ENCODE results near the gene BBLN. TPM values are rescaled to one million over a fixed set of nuclear protein-coding genes. Genes with fewer than 3 reads are reported as not detected.

The BBLN gene
- total RNA-seq, 1 donor from 2014 or later, result 93.9 TPM

- TF ChIP-seq, protein P1, sequence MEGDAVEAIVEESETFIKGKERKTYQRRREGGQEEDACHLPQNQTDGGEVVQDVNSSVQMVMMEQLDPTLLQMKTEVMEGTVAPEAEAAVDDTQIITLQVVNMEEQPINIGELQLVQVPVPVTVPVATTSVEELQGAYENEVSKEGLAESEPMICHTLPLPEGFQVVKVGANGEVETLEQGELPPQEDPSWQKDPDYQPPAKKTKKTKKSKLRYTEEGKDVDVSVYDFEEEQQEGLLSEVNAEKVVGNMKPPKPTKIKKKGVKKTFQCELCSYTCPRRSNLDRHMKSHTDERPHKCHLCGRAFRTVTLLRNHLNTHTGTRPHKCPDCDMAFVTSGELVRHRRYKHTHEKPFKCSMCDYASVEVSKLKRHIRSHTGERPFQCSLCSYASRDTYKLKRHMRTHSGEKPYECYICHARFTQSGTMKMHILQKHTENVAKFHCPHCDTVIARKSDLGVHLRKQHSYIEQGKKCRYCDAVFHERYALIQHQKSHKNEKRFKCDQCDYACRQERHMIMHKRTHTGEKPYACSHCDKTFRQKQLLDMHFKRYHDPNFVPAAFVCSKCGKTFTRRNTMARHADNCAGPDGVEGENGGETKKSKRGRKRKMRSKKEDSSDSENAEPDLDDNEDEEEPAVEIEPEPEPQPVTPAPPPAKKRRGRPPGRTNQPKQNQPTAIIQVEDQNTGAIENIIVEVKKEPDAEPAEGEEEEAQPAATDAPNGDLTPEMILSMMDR (IDR thresholded peaks at IDR 0.05), result no peak
- Mint-ChIP-seq H3K4me3 (ENCODE audit: unreplicated experiment) (no peak overlapping the region), H3K27ac (ENCODE audit: unreplicated experiment) (no peak overlapping the region), H3K27me3 (ENCODE audit: unreplicated experiment) (no peaks in the 10 kb centered on the region), H3K36me3 (ENCODE audit: unreplicated experiment) (no peaks in the 10 kb centered on the region), H3K9me3 (ENCODE audit: unreplicated experiment) (no peaks in the 10 kb centered on the region), H3K4me1 (ENCODE audit: unreplicated experiment) (peaks cover 43% of the 10 kb centered on the region)
- DNase-seq (ENCODE audit: extremely low spot score, unreplicated experiment), result no peak
Measured at GRCh38 chr9:128208946-128209669, 49.0 kb downstream of the BBLN start.

DNA sequence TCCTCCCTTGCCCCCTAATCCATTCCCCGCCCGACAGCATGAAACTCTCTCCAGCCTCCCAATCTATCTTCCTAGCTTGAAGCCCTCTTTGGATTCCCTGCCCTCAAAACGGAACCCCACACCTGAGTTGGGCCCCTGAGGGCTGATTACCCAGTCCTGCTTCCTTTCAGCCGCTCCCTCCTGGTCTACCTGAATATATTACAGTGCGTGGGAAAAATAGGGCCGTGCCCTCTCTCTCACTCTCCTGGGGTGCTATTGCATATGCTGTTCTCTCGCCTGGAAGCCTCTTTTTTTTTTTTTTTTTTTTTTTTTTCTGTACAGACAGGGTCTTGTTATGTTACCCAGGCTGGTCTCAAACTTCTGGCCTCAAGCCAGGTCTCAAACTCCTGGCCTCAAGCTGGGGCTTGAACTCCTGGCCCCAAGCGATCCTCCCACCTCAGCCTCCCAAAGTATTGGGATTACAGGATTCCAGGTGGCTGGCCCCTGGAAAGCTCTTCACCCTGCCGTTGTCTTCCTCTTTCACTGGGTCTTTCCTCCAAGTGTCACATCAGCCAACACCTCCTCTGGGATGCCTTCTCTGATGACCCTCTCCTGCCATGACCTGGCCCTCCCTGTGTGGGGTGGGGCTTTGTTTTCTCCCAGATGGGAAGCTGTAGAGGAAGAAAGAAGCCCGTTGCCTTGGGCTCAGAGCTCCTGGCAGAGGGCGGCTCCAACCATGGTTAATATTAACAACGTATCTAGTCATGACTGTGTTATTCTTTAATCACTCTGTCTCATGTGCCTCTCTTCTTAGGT is 51.3 kb downstream of the BBLN start:
- TF ChIP-seq, protein P1 (IDR thresholded peaks at IDR 0.05), result no peak
- Mint-ChIP-seq H3K27ac (ENCODE audit: unreplicated experiment) (peak overlapping the region; percentile 65), H3K4me1 (ENCODE audit: unreplicated experiment) (peaks cover 51% of the 10 kb centered on the region), H3K4me3 (ENCODE audit: unreplicated experiment) (no peak overlapping the region), H3K9me3 (ENCODE audit: unreplicated experiment) (no peaks in the 10 kb centered on the region), H3K36me3 (ENCODE audit: unreplicated experiment) (no peaks in the 10 kb centered on the region), H3K27me3 (ENCODE audit: unreplicated experiment) (no peaks in the 10 kb centered on the region)
- DNase-seq (ENCODE audit: extremely low spot score, unreplicated experiment), result no peak

GRCh38 chr9:128211981-128212281 is 51.9 kb downstream of the BBLN start:
- DNase-seq (ENCODE audit: extremely low spot score, unreplicated experiment), result no peak
- Mint-ChIP-seq H3K36me3 (ENCODE audit: unreplicated experiment) (peaks cover 2% of the 10 kb centered on the region), H3K4me3 (ENCODE audit: unreplicated experiment) (no peak overlapping the region), H3K9me3 (ENCODE audit: unreplicated experiment) (no peaks in the 10 kb centered on the region), H3K27ac (ENCODE audit: unreplicated experiment) (peak overlapping the region; percentile 65), H3K27me3 (ENCODE audit: unreplicated experiment) (no peaks in the 10 kb centered on the region), H3K4me1 (ENCODE audit: unreplicated experiment) (peaks cover 51% of the 10 kb centered on the region)
- TF ChIP-seq, protein P1 (IDR thresholded peaks at IDR 0.05), result no peak

Other genes starting within 250 kb of the BBLN start
- gene ST6GALNAC4, start 243.2 kb upstream of the BBLN start, total RNA-seq, result 21.4 and 25.1 TPM in 2 replicates
- 2.6 and 2.9 TPM in 2 replicates for gene PIP5KL1, start 229.5 kb upstream of the BBLN start, total RNA-seq
- gene DPM2, start 222.4 kb upstream of the BBLN start, total RNA-seq, result 29.2 and 31.6 TPM in 2 replicates
- 39.4 and 41.4 TPM in 2 replicates for gene EEIG1, start 179.3 kb upstream of the BBLN start, total RNA-seq
- 8.4 and 8.8 TPM in 2 replicates for gene NAIF1, start 92.9 kb upstream of the BBLN start, total RNA-seq
- 15.6 and 18.0 TPM in 2 replicates for gene SLC25A25, start 92.0 kb upstream of the BBLN start, total RNA-seq
- 79.2 and 80.3 TPM in 2 replicates for gene PTGES2, start 32.5 kb upstream of the BBLN start, total RNA-seq
- not detected in 2 replicates for gene LCN2, start 10.8 kb upstream of the BBLN start, total RNA-seq
- gene CIZ1, start 31.3 kb downstream of the BBLN start, total RNA-seq, result 147 and 170 TPM in 2 replicates
- gene DNM1, start 43.1 kb downstream of the BBLN start, total RNA-seq, result 40.2 and 45.4 TPM in 2 replicates
- 176 and 184 TPM in 2 replicates for gene GOLGA2, start 115.7 kb downstream of the BBLN start, total RNA-seq
- gene SWI5, start 116.0 kb downstream of the BBLN start, total RNA-seq, result 24.7 and 26.4 TPM in 2 replicates
- gene TRUB2, start 162.2 kb downstream of the BBLN start, total RNA-seq, result 27.0 and 27.3 TPM in 2 replicates
- 38.4 and 39.2 TPM in 2 replicates for gene COQ4, start 162.6 kb downstream of the BBLN start, total RNA-seq
- gene SLC27A4, start 180.3 kb downstream of the BBLN start, total RNA-seq, result 39.4 and 41.7 TPM in 2 replicates
- 57.0 and 62.0 TPM in 2 replicates for gene URM1, start 211.1 kb downstream of the BBLN start, total RNA-seq